Measurements from ENCODE around the gene CAMK2G.
A peak's percentile ranks its signal among the peaks of the same experiment; 100 is the strongest.
"Not testable (repeated sequence)": the region's sequence is repeated elsewhere in the genome, so short reads cannot be mapped to it uniquely, and the experiment has no call there.

The CAMK2G gene

GRCh38 chr10:73788864-73789658 lies 85.3 kb downstream of the CAMK2G start:
- DNase-seq = peak; percentile 17

DNA sequence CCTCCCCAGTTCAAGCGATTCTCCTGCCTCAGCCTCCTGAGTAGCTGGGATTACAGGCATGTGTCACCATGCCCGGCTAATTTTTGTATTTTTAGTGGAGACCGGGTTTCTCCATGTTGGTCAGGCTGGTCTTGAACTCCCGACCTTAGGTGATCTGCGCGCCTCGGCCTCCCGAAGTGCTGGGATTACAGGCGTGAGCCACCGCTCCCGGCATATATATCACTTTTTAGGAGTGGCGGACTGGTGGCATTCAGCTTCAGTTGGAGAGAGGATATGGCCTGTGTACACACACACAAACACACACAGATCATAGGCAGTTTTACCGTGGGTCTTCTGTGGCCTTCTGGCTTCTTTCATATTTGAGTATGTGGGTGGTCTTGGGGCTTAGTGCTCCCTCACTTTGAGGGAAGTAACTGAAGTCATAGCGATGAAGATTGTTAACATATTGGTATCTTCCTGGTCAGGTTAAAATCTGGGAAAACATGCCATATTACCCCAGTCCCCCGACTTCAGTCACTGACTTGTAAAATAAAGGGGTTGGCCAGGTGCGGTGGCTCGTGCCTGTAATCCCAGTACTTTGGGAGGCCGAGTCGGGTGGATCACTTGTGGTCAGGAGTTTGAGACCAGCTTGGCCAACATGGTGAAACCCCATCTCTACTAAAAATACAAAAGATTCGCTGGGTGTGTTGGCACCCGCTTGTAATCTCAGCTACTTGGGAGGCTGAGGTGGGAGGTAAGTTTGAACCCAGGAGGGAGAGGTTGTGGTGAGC lies 87.1 kb downstream of the CAMK2G start:
- DNase-seq = not testable (repeated sequence)

- no peak for DNase-seq
These were observed 87.9 kb downstream of the CAMK2G start for GRCh38 chr10:73786512-73786885.

DNA sequence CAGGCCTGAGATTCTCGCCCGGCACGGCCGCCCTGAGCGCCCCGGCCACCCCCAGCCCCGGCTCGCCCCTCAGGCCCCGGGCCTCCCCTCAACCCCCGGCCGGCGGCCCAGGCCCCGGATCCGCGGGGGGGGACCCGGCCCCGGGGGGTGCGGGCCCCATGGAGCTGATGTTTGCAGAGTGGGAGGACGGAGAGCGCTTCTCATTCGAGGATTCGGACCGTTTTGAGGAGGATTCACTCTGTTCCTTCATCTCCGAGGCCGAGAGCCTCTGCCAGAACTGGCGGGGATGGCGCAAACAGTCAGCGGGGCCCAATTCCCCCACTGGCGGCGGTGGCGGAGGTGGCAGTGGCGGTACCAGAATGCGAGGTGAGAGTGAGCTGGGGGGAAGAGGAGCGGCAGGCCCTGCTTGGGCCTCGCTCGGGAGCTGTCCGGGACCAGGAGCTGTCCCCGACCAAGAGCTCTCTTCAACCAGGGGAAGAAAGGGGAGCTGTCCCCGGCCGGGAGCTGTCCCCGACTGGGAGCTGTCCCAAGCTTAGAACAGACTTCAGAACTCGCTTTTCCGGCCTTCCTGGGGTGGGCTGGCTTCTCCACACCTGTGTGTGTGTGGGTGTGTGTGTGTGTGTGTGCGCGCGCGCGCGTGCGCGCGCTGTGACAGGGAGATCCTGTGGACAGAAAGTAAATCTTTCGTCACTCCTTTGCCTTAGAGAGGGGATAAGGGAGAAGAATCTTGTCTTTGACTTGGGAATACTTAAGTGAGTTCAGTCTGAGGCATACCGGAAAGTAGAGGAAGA lies 88.4 kb downstream of the CAMK2G start:
- peak; percentile 56 for DNase-seq

- peak; percentile 96 for DNase-seq
These were observed 89.1 kb downstream of the CAMK2G start, which contains the start of gene ZSWIM8 for GRCh38 chr10:73785211-73785720. Gene ZSWIM8, plus strand, starts transcription at chr10:73785606. Its CDS starts 273 bp downstream, at chr10:73785879.

DNA sequence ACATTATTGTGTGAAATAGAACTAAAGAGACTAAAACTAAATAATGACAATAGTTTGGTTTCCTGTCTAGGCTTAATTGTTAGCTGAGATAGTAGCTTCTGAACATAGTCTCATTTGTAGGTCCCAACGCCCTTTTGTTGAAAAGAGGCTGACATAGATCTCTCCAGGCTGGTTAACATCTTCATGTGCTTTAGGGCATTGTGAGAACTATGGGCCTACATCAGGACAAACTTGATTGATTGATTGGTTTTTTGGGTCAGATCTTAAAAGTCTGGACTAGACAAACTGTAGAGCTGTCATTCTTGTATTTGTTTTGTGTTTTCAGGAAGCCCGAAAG lies 91.6 kb downstream of the CAMK2G start:
- DNase-seq = no peak

GRCh38 chr10:73781879-73782748 lies 92.2 kb downstream of the CAMK2G start, which contains the start of gene CHCHD1:
Gene CHCHD1, plus strand, starts transcription at chr10:73782048. Its CDS starts 28 bp downstream, at chr10:73782076.
- DNase-seq = peak; percentile 95

GRCh38 chr10:73781548-73781878 lies 92.8 kb downstream of the CAMK2G start:
- DNase-seq = no peak

- no peak for DNase-seq
These were observed 93.4 kb downstream of the CAMK2G start for GRCh38 chr10:73780966-73781365.

DNA sequence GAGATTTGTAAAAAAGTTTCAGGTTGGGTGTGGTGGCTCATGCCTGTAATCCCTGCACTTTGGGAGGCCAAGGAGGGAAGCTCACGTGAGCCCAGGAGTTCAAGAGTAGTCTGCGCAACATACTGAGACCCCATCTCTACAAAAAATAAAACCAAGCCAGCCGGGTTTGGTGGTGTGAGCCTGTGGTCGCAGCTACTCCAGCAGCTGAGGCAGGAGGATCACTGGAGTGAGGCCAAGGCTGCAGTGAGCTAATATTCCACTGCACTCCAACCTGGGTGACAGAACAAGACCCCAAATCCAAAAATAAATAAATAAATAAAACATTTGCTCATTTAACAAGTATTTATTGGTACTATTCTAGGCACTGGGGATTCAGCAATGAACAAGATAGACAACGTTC lies 94.1 kb downstream of the CAMK2G start:
- DNase-seq = no peak

GRCh38 chr10:73779539-73780197 lies 94.7 kb downstream of the CAMK2G start:
- DNase-seq = no peak

GRCh38 chr10:73779018-73779417 lies 95.3 kb downstream of the CAMK2G start:
- DNase-seq = no peak

GRCh38 chr10:73774637-73775036 lies 99.7 kb downstream of the CAMK2G start:
- DNase-seq = no peak

DNA sequence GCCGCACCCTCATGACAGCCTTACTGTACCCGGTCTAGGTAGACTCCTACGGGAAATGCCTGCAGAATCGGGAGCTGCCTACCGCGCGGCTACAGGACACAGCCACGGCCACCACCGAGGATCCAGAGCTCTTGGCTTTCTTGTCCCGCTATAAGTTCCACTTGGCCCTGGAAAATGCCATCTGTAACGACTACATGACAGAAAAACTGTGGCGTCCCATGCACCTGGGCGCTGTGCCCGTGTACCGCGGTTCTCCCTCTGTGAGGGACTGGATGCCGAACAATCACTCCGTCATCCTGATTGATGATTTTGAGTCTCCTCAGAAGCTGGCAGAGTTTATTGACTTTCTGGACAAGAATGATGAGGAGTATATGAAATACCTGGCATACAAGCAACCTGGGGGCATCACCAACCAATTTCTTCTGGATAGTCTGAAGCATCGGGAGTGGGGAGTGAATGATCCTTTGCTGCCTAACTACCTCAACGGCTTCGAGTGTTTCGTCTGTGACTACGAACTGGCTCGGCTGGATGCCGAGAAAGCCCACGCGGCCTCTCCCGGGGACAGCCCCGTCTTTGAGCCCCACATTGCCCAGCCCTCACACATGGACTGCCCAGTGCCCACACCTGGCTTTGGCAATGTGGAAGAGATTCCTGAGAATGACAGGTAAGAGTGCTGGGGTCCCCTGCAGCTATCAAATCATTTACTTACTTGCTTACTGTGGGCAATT lies 101.0 kb downstream of the CAMK2G start:
- DNase-seq = no peak

- DNase-seq = peak; percentile 94
These were observed 101.8 kb downstream of the CAMK2G start for GRCh38 chr10:73772281-73773151.

DNA sequence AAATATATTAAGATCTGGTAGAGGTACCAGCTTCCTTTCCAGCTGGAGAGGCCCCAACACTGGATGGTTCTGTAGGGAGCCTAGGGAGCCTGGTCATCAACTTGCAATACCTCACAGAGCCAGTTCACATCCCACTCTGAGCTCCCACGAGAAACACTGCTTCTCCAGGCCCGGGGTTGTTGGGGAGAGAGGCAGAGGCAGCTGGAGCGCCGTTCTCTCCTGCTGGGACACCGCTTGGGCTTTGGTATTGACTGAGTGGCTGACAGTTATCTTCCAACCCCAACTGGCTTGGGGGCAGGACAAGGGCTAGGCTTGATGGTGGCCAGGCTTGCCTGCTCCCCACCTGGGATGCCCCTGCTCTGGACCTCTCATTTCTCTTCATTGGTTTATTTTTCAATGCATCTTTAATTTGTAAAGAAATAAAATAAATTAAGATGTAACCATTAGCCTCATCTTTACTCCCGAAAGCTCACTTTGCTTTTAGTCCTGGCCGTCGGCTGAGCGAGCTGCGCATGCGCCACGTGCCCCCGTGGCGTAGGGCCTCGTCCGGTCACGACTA lies 102.6 kb downstream of the CAMK2G start:
- peak; percentile 40 for DNase-seq

- no peak for DNase-seq
These were observed 105.0 kb downstream of the CAMK2G start for GRCh38 chr10:73769396-73769795.

GRCh38 chr10:73768881-73769280 lies 105.5 kb downstream of the CAMK2G start:
- DNase-seq = no peak

DNA sequence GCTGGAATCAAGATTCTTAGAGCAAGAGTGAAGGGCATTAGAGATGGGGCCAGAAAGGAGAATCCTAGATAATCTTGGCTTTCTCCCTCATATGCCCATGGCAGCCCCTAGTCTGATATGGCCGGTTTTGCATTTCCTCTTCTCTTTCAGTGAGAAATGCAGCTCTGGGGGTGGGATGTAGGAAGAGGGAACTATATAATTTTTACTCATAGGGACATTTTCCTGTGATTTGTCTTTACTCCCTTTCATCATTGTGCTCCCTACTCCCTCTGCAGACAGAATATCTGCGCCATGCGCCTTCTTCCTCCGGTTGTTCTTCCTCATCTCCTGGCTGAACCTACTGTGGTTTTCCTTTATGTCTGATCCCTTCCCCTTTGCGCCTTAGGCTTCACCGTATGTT lies 109.3 kb downstream of the CAMK2G start:
- DNase-seq = no peak

GRCh38 chr10:73763343-73763742 lies 111.0 kb downstream of the CAMK2G start:
- DNase-seq = no peak
